ENCODE results near the gene RFK. TPM values are rescaled to one million over a fixed set of nuclear protein-coding genes. Genes with fewer than 3 reads are reported as not detected.
"Not testable (repeated sequence)": the region's sequence is repeated elsewhere in the genome, so short reads cannot be mapped to it uniquely, and the experiment has no call there.

RFK gene
- total and polyA plus RNA-seq, 7 donors, result 12.9 to 145 (median 23.5) TPM

DNA sequence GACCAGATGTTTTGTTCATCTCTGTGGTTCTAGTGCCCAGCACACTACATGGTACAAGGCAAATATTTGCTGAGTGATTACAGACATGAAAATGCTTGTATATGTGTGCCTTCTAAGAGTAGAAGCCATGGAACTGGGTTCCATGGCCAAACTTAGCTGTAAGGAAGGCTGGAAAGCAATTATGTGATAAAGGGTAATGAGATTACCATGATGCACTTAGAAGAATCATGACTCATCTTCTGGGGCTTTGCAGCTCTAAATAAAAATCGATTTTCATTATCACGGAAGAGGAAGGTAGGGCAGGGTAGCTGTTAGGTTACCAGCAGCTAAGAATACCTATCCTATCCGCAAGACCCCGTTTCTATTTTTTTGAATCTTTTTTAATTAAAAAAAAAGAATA, 28.0 kb downstream of the RFK start:
- H3K36me3 ChIP-seq, result no peaks in the 10 kb centered on the region
- no peak overlapping the region for H3K4me3 ChIP-seq
- no peak overlapping the region for H3K27ac ChIP-seq
- H3K4me1 ChIP-seq, result peaks cover 0 to 6% (median 0%) of the 10 kb centered on the region in 4 donors
- intact Hi-C loops (cut with DNase I), result no loop called here
- DNase-seq, result no peak
- no peaks in the 10 kb centered on the region for H3K9me3 ChIP-seq
- WGBS, 2 donors, result 65 to 82% methylated on average over 4 of the region's 4 CpGs
- H3K27me3 ChIP-seq, result no peaks in the 10 kb centered on the region
- no peak for TF ChIP-seq EP300 (IDR thresholded peaks at IDR 0.05)
- no peak for TF ChIP-seq POLR2A (IDR thresholded peaks at IDR 0.05)
- TF ChIP-seq, protein P1, sequence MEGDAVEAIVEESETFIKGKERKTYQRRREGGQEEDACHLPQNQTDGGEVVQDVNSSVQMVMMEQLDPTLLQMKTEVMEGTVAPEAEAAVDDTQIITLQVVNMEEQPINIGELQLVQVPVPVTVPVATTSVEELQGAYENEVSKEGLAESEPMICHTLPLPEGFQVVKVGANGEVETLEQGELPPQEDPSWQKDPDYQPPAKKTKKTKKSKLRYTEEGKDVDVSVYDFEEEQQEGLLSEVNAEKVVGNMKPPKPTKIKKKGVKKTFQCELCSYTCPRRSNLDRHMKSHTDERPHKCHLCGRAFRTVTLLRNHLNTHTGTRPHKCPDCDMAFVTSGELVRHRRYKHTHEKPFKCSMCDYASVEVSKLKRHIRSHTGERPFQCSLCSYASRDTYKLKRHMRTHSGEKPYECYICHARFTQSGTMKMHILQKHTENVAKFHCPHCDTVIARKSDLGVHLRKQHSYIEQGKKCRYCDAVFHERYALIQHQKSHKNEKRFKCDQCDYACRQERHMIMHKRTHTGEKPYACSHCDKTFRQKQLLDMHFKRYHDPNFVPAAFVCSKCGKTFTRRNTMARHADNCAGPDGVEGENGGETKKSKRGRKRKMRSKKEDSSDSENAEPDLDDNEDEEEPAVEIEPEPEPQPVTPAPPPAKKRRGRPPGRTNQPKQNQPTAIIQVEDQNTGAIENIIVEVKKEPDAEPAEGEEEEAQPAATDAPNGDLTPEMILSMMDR (IDR thresholded peaks at IDR 0.05), result no peak
- TF ChIP-seq POLR2AphosphoS5 (IDR thresholded peaks at IDR 0.05), result no peak

DNA sequence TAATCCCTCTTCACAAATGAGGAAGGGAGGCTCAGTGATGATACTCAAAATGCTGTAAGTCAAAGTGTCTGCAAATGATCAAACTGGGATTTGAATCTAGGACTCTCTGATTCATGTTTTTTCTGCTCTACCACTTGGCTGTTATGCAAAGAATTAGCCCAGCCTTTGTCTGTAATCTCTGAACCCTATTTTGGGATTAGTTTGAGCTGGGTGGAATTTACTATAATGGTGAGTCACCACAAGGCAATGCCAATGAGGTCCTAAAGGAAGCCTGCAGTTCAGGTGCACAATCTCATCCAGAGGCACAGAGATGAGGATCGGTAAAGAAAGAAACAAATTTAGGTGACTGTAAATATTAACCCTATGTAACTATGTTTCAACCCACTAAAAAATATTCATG, 29.2 kb downstream of the RFK start:
- TF ChIP-seq, protein P1 (IDR thresholded peaks at IDR 0.05), result no peak
- TF ChIP-seq POLR2AphosphoS5 (IDR thresholded peaks at IDR 0.05) (no peak), EP300 (IDR thresholded peaks at IDR 0.05) (no peak), POLR2A (IDR thresholded peaks at IDR 0.05) (no peak)
- no peaks in the 10 kb centered on the region for H3K9me3 ChIP-seq
- no peak for DNase-seq
- H3K36me3 ChIP-seq, result no peaks in the 10 kb centered on the region
- intact Hi-C loops (cut with DNase I), result no loop called here
- no peaks in the 10 kb centered on the region for H3K27me3 ChIP-seq
- no peak overlapping the region for H3K4me3 ChIP-seq
- peaks cover 0 to 6% (median 0%) of the 10 kb centered on the region in 4 donors for H3K4me1 ChIP-seq
- H3K27ac ChIP-seq, result no peak overlapping the region
- WGBS, 2 donors, result 31 to 55% methylated on average over 1 of the region's 1 CpG

DNA sequence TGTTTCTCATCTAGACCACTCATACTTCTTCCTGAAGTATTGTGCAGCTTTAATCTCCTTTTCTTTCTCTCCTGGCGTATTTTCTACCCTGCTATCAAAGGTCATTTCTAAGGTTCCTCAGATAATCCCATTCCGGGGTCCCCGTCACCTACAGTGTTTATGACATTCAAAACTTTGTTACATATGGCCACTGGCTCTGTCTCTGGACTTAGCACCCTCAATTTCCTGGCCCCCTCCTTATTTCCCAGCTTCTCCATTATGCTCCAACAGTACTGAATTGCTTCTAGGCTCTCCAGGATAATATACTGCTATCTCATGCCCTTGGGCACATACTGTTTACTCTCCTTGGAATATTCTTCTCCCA, 31.2 kb downstream of the RFK start:
- H3K36me3 ChIP-seq, result no peaks in the 10 kb centered on the region
- no peak overlapping the region for H3K4me3 ChIP-seq
- TF ChIP-seq, protein P1 (IDR thresholded peaks at IDR 0.05), result no peak
- 70 to 84% methylated on average over 3 of the region's 3 CpGs for WGBS, 2 donors
- H3K9me3 ChIP-seq, result no peaks in the 10 kb centered on the region
- H3K4me1 ChIP-seq, result no peaks in the 10 kb centered on the region
- DNase-seq, result no peak
- intact Hi-C loops (cut with DNase I), result no loop called here
- no peaks in the 10 kb centered on the region for H3K27me3 ChIP-seq
- H3K27ac ChIP-seq, result no peak overlapping the region

DNA sequence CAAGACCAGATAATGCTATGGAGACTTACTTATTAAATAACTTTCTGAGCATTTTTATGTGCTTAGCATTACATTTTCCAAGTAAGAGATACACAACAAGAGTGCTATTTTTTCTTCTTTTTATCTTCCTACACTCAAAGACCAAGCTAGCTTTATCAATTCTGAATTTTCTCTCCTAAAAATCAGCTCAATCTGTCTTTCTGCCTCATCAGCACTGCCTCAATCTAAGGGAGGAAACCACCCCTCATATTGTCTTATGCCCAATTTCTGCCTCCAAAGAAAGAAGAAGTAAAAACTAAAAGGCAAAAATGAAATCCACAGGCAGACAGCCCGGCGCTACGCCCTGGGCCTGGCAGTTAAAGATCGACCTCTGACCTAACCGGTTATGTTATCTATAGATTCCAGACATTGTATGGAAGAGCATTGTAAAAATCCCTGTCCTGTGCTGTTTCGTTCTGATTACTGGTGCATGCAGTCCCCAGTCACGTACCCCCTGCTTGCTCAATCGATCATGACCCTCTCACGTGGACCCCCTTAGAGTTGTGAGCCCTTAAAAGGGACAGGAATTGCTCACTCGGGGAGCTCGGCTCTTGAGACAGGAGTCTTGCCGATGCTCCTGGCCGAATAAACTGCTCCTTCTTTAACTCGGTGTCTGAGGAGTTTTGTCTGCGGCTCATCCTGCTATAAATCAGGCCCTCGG, 31.7 kb downstream of the RFK start:
- DNase-seq; intact Hi-C loops (cut with DNase I); H3K4me3 ChIP-seq; H3K36me3 ChIP-seq; H3K4me1 ChIP-seq; H3K27me3 ChIP-seq; H3K9me3 ChIP-seq; H3K27ac ChIP-seq: not testable (repeated sequence)
- 48 to 65% methylated on average over 16 of the region's 16 CpGs for WGBS, 2 donors

DNA sequence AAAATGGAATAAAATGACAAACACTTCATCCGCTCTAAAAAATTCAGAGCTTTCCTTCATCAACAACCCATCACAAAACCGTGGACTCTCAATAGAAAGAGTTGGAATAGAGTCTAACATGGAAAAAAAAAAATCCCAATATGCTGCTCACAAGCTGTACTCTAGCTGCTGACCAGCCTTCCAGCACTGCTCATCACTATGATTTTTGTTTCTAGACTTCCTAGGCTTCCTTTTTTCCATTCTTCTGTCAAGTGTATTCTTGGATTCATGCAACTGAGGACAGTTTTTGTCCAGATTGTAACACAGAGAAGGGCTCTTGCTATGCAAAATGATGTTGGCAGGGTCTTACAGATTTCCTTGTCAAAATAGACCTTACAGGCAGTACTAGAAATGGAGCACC, 34.5 kb downstream of the RFK start:
- no peak overlapping the region for H3K27ac ChIP-seq
- H3K36me3 ChIP-seq, result no peaks in the 10 kb centered on the region
- H3K27me3 ChIP-seq, result no peaks in the 10 kb centered on the region
- no peaks in the 10 kb centered on the region for H3K4me1 ChIP-seq
- intact Hi-C loops (cut with DNase I), result no loop called here
- 78 to 92% methylated on average over 2 of the region's 2 CpGs for WGBS, 2 donors
- H3K9me3 ChIP-seq, result no peaks in the 10 kb centered on the region
- no peak for DNase-seq
- H3K4me3 ChIP-seq, result no peak overlapping the region
- TF ChIP-seq POLR2A (IDR thresholded peaks at IDR 0.05) (no peak), POLR2AphosphoS5 (IDR thresholded peaks at IDR 0.05) (no peak), EP300 (IDR thresholded peaks at IDR 0.05) (no peak)
- TF ChIP-seq, protein P1 (IDR thresholded peaks at IDR 0.05), result no peak

All from sigmoid colon (tissue), 7 donors.